Astrocyte of the spinal cord (primary cell): ENCODE measurements around the gene EEF1E1.
A peak's percentile ranks its signal among the peaks of the same experiment; 100 is the strongest.

ENCODE experiments used
- DNase-seq: peaks from one replicate; pipeline ENCODE4 v3.0.0; 2011; ENCODE audit warnings: low read depth, low spot score
- H3K4me3 ChIP-seq: 2 replicates; pipeline ENCODE4 v1.5.1; 2011; ENCODE audit warnings: low read depth, mild to moderate bottlenecking, low read length, moderate library complexity
- in situ Hi-C: cut with HindIII; loops from 2 replicates; pipeline ENCODE4 v1.10.0; 2017; ENCODE audit warnings: low sequenced_read_pairs
- TF ChIP-seq, protein P1 (sequence below): IDR thresholded peaks from 2 replicates; pipeline ENCODE4 v1.5.1; 2012; ENCODE audit warnings: low read depth, mild to moderate bottlenecking, low read length, inconsistent platforms

Gene EEF1E1

DNA sequence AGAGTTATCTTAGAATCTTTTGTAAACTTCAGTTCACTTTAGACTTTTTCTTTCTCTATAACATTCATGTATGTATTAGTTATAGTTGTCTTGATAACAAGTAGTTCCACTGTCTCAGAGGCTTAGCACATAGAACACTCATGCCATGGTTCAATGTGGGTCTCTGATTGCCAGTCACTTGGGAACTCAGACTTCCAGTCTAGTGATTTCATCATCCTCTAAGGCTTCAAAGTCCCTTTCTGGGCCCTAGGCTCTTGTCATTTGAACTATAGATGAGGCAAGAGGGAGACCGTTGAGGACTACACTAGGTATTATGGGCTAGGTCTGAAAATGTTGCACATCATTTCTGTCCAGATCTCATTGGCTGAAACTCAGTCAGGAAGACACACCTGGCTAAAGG is 8.4 kb upstream of the EEF1E1 start:
- TF ChIP-seq, protein P1, sequence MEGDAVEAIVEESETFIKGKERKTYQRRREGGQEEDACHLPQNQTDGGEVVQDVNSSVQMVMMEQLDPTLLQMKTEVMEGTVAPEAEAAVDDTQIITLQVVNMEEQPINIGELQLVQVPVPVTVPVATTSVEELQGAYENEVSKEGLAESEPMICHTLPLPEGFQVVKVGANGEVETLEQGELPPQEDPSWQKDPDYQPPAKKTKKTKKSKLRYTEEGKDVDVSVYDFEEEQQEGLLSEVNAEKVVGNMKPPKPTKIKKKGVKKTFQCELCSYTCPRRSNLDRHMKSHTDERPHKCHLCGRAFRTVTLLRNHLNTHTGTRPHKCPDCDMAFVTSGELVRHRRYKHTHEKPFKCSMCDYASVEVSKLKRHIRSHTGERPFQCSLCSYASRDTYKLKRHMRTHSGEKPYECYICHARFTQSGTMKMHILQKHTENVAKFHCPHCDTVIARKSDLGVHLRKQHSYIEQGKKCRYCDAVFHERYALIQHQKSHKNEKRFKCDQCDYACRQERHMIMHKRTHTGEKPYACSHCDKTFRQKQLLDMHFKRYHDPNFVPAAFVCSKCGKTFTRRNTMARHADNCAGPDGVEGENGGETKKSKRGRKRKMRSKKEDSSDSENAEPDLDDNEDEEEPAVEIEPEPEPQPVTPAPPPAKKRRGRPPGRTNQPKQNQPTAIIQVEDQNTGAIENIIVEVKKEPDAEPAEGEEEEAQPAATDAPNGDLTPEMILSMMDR: no peak
- no peak for DNase-seq

GRCh38 chr6:8110117-8110721 is 7.9 kb upstream of the EEF1E1 start:
- in situ Hi-C loops: no loop called here
- no peak for DNase-seq
- TF ChIP-seq, protein P1: no peak
- H3K4me3 ChIP-seq: no peak overlapping the region

More for the DNA sequence above, 8.4 kb upstream of the EEF1E1 start:
- in situ Hi-C loops: no loop called here
- H3K4me3 ChIP-seq: no peak overlapping the region

GRCh38 chr6:8108759-8109539 is 6.6 kb upstream of the EEF1E1 start:
- TF ChIP-seq, protein P1: no peak
- DNase-seq: no peak
- H3K4me3 ChIP-seq: no peak overlapping the region
- in situ Hi-C loops: no loop called here

DNA sequence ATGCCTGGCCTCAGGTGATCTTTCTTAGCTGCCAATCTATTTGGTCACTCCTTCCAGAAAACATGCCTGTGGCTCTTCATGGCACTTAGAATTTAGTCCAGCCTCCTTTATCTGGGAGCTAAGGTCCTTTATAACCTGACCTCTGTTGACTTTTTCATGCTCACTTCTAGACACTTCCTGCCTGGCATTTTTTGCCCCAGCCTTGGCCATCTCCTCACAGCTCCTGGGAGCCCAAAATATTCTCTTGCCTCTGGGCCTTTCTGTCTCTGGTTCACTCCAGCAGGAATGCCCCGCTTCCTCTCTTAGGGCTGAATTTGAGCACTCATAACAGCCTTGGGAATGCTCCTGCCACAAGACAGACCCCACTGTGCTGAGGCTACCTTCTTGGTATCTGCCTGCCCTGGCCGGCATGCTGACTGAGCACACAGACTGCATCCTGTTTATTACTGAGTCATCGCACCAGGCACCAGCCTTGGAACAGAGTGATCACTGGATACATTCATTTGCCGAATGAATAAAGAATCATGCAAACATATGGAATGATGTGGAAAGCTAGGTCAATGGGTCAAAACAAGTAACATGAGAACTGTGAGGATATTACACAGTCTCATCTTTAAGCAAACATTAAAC is 5.8 kb upstream of the EEF1E1 start:
- in situ Hi-C loops: no loop called here
- H3K4me3 ChIP-seq: no peak overlapping the region
- TF ChIP-seq, protein P1: no peak
- DNase-seq: peak; percentile 92

- H3K4me3 ChIP-seq: no peak overlapping the region
- TF ChIP-seq, protein P1: no peak
- DNase-seq: no peak
- in situ Hi-C loops: no loop called here
These were observed 3.4 kb upstream of the EEF1E1 start for GRCh38 chr6:8105791-8106190.

DNA sequence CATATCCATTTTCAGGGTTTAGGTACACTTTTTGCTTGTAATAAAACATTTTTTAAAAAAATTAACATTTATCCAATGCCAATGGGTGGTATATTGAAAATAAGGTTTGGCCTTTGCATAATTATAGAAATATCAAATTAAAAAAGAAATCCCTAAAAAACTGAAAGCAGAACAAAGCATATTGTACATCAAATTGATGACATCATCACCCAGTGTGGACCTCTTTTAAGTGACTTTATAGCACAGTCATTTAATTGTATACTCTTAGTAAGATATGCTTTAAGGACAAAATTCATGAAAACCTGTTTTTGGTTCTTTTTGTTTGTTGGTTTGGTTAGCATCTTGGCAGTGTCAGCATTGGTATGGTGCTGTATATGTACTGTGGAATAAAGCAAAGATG is 1.4 kb upstream of the EEF1E1 start:
- H3K4me3 ChIP-seq: no peak overlapping the region
- DNase-seq: no peak
- in situ Hi-C loops: no loop called here
- TF ChIP-seq, protein P1: no peak
